22Rv1 (cell line): ENCODE measurements around the gene SLC66A1.

Experiments used
- ZFX ChIP-seq: fragments of 450-650 bp; IDR thresholded peaks from 2 replicates; pipeline ENCODE4 v1.6.1; 2017; ENCODE audit warnings: antibody characterized with exemption, borderline replicate concordance
- TF ChIP-seq, protein P1 (sequence below): fragments of 450-650 bp; IDR thresholded peaks from 2 replicates; pipeline ENCODE4 v1.5.1; 2017; ENCODE audit warnings: mild to moderate bottlenecking

DNA sequence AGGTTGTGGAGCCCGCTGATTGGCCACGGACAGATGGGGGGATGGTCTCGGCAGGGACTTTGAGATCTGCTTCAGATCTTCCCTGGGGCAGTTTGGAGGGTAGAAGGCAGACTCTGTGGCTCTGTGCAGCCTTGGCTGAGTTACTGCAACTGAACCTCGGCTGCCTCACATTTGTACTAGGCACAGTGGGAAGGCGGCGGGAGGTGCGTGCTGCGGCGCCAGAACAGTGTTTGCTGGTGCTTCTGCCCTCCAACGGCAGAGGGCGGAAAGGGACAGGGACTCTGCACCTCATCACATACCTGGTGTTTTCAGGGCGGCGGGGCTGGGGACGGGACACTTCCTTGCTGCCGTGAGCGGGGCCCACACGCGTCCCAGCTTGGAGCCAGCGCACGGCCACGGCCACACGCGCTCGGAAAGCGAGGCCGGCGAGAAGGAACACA lies 26.2 kb downstream of the SLC66A1 start:
- TF ChIP-seq, protein P1, sequence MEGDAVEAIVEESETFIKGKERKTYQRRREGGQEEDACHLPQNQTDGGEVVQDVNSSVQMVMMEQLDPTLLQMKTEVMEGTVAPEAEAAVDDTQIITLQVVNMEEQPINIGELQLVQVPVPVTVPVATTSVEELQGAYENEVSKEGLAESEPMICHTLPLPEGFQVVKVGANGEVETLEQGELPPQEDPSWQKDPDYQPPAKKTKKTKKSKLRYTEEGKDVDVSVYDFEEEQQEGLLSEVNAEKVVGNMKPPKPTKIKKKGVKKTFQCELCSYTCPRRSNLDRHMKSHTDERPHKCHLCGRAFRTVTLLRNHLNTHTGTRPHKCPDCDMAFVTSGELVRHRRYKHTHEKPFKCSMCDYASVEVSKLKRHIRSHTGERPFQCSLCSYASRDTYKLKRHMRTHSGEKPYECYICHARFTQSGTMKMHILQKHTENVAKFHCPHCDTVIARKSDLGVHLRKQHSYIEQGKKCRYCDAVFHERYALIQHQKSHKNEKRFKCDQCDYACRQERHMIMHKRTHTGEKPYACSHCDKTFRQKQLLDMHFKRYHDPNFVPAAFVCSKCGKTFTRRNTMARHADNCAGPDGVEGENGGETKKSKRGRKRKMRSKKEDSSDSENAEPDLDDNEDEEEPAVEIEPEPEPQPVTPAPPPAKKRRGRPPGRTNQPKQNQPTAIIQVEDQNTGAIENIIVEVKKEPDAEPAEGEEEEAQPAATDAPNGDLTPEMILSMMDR: no peak
- no peak for TF ChIP-seq ZFX
